HG02981 (cell line): ENCODE measurements around the gene UQCRC1.

Experiments used
- ATAC-seq: cut with Tn5 transposase; IDR thresholded peaks from one replicate; pipeline ENCODE4 v1.9.1; 2021; ENCODE audit warnings: mild to moderate bottlenecking, moderate library complexity; ENCODE audit not compliant: unreplicated experiment

UQCRC1 gene

DNA sequence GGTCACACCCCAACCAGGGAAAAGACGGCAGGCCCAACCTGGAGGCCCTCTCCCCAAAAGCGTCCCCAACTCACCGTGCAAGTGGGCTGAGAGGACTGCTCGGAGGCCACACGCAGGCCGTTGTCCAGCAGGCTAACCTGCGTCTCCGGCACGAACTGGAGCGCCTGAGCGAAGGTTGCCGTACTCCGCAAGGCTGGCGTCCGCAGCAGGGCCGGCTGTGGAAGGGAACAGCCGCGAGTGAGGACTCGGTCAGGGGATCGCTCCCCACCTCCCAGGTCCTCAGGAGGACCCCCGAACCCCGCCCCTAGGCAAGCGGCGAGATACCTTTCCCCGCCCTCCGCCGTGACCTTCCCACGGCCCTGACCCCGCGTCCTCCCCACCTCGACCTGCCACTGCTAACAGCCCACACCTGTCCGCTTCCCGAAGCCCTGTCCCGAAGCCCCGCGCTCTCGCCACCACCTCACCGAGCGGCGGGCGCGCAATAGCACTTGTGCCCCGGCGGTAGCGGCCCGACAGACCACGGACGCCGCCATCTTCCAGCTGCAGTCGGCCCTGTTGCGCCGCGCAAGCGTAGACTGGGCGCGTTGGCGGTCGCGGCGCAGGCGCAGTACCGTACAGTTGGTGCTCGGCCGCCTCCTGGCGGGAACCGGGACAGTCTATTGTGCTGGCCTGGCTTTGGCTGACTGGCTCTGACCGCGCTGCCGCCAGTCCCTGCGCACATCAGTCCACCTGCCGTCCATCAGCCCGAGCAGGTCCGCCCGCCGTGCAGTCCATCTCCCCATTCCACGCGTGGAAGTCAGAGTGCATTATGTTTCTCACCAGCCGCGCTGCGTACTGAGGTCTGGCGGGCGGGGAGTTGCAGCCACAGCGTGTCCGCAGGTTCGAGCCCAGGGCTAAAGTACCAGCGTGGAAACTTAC, at the start of gene UQCRC1:
TSS of gene UQCRC1 (minus strand) at position 559 of the 918 bp plus-strand sequence. CDS start at position 533, 26 bp downstream.
- ATAC-seq, result peak; percentile 96

DNA sequence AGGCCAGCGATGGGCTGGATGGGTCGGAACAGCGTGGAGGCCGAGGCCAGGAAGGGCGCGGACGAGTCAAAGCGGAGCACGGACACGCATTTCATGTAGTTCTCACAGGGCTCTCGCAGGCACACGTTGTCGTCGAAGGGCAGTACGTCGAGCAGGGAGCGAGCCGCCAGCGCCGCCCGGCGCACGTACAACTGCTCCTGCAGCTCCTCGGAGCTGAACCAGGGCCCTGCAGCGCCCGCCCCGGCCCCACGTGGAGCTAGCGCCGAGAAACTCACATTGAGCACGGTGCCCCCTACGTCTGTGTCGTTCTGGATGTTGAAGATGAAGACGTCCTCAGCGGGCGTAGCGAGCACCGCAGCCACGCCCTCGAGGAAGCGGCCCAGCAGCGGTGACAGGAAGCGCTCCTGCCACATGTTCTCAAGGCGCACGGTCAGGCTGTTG, 47.4 kb upstream of the UQCRC1 start:
- ATAC-seq, result no peak

DNA sequence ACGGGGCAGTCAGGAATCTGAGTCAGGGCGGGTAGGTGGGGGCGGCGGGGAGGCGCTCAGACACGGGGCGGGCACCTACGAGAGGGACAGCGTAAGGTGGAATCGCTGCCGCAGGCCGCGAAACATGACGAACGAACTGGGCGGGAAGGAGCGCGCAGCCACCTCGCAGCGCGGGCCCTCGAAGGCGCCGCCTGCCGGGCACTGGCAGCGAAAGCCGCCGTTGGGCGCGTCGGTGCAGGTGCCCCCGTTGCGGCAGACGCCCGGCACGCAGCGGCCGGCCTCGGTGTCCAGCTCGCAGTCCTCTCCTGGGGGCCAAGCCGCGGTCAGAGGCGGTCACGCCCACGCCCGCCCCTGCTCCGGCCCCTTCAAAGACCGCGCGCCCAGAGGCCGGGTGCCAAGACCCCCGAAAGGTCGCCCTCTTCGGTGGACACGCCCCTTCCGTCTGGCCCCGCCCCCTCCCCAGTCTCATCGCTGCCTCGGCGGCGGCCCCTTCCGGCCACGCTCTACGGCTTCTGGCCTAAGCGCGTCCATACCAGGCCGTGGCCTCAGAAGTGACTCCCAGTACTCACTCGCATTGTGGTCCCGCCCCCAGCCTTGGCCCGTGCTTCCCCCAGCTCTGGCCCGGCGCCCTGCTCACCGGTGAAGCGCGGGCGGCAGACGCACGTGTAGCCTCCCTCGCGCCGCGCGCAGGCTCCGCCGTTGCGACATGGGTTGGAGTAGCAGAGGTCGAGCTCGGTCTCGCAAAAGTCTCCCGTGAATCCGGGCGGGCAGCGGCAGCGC, 46.8 kb upstream of the UQCRC1 start:
- ATAC-seq, result peak; percentile 60

DNA sequence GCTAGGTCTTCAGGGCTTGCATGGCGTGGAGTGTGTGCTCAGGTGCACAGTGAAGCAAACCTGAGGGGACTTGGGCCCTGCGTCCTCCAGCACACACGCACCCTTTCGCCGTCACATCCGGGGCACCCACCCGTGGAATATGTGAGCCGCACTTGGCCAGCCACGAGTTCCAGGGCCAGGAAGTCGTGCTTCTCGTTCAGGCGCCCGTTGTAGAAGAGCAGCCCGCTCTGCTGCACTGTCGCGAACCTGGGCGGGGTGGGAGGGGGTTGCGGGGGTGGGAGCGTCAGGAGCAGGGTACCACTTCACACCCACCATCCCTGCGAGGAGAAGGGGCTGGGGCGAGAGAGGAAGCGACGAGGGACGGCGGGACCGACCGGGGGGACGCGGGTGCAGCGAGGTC, 46.2 kb upstream of the UQCRC1 start:
- ATAC-seq, result no peak

DNA sequence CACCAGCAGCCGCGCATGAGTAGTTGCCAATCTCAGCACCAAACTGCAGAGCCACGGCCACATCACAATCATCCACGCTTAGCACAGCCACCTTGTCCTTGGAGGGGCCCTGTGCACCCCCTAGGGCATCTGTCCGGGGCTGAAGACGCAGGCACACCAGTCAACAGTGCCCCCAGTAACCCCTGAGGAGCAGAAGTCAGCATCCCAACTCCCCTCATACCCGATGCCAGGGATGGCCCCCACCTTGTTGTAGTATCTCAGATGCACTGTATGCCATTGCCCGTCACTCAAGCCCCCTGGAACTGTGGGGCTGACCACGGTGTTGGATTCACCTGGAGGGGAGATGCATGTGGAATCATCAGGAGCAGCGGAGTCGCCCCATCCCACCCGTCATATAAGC, 45.6 kb upstream of the UQCRC1 start:
- ATAC-seq, result no peak

DNA sequence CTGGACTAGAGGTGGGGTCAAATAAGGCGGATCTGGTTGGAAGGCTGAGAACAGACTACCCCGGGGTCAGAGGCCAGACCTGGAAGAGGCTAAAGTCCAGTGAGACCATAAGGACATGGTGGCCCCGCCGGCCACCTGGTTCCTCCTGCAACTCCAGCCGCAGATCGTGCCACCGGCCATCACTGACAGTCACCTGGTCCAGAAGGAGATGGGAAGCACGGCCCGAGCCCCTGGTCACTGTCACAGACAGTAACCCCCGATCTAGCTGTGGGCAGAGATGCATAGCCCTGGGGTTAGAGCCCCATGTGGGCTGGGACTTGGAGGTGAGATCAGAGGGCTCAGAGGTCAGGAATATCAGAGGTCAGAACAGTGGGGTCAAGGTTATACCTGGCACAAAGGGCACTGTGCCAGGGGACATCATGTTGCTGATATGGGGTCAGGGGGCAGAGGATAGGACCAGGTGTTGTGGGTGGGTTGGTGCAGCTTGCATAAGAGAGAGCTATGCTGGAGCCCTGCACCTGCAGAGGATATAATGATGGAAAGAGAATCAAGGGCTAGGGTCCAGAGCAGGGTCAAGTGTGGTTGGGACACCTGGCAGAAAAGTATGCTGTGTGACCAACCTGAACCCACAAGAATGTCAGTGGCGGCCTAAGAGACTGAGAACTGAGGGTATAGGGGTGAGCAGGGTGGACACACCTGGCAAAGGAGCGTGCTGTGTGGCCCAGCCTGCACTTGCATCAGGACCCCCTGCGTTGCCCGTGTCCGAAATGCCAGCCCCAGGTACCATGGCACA, 43.7 kb upstream of the UQCRC1 start:
- ATAC-seq, result no peak

DNA sequence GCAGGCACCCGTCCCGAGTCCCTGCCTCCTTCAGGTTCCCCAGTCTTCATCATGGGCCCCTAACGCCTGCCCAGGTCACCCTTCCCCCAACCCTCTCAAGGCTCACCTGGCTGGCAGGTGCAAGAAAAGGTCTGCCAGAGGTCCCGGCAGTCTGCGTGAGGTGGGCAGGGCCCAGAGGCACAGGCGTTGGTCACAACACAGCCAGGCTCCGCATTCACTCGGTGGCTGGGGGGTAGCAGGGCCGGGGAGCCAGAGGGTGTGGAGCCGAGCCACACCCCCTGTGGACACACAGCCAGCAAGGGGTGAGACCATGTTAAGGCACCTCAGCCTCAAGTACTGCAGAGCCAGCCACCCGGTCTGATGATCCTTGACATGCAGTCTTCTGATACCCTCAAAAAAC, 42.3 kb upstream of the UQCRC1 start:
- ATAC-seq, result no peak

DNA sequence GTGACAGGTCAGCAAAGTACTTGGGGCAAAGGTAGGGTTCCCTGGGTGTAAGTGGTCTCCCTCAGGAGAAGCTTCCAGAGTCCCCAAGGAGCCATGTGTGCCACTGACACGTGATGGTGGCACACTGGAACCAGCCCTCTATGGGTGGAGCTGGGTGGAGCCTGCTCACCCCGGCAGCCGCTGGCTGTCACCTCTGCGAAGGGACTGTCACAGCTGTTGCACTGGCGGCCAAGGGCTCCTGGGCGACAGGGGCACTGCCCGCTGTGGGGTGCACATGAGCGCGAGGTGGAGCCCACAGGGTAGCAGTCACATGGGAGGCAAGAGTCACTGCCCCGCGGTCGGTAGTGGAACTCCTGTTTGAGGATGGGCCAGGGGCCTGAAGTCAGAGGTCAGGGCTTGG, 41.3 kb upstream of the UQCRC1 start:
- no peak for ATAC-seq

DNA sequence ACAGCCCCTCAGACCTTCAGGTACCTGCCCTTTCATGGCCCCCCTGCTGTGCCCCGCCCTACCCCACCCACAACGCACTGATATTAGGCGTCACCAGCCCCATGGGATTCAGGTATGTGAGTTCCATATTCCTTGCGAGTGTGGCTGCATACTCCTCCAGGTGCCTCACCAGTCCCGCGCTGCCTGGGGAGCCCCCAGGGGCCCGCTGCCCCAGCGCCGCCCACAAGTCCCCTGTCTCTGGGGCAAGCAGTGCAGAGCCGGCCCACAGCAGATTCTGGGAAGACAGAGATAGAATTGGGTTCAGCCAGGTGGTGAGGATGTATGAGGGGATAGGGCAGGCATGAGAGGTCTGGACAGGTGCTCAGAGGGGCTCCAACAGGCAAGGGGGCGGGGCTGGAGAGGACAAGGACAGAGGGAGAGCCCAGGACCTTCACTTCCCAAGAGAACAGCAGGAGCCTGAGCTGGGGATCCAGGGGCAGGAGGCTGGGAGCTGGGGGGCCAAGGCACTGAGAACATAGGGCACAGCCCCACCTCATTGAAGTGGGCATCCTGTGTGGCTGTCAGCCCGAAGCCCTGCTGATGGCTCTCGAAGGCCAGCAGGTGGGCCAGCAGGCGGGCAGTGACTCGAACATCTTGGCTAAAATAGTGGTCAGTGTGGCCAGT, 38.9 kb upstream of the UQCRC1 start:
- ATAC-seq, result no peak

DNA sequence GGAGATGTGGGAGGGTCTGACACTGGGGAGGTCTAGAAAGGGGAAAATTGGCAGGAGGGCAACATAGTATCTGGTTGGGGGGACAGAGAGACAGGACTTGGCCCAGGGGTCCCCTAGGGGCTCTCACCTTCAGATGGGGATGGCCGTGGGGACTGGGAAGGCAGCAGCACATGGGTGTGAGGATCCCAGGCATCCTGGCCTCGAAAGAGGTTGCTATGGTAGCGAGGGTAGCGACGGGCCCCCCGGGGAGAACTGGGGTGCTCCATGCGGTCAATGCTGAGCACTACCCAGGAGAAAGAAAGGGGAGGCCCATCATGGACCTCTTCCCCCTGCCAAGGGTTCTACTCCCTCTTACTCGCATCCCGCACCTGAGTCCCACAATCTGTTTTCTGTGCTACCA, 38.3 kb upstream of the UQCRC1 start:
- no peak for ATAC-seq

DNA sequence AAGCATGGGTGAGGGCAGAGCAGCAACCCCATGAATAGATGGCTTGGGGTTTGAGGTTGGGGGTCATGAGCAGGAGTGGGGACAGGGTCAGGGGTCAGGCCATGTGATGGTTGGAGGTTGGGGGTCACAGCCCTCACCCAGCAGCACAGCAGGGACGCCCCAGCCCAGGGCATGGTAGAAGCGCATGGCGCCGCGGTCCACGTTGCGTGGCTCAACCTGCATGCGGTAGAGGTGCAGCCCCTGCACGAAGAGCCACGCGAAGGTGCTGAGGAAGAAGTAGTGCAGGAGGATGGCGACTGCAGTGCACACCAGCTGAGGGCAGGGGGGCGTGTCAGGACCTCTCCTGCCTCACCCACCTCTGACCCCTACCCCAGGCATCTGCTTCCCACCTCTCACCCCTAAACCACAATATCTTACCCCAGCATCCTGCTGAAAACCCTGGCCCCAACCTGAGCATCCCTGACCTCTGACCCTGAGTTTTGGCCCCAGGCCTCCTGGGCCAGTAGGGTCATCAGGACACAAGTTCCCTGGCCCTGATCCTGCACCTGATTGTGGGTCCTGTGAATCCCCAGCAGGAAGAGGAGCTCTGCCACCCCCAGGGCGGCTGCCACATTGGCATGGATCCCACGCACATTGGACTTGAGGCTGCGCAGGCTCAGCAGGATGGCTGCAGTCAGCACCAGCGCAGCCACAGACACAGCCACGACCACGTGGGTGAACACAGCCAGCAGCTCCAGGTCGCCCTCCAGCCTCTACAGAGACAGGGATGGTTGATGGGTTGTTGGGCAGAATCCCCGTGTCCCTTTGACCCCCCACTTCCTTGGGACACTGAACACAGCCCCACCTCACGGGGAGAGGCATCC, 35.7 kb upstream of the UQCRC1 start:
- ATAC-seq, result no peak

DNA sequence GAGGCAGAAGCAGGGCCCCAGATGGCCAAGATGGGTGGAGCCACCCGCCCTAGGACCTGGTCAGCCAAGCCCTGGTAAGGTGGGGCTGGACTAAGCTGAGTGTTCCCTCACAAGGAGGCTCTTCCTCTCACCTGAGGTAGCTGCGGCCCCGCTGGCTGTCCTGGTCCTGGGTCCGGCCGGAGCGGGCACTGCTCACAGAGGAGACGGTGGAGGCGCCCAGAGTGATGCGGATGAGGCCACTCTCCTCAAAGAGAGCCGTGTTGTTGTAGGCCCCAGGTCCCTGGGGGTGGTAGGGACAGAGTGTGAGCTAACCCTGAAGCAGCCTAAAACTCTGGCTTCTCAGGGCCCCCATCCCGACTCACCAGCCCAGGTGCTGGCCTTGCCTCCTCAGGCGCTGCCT, 33.2 kb upstream of the UQCRC1 start:
- ATAC-seq, result no peak

DNA sequence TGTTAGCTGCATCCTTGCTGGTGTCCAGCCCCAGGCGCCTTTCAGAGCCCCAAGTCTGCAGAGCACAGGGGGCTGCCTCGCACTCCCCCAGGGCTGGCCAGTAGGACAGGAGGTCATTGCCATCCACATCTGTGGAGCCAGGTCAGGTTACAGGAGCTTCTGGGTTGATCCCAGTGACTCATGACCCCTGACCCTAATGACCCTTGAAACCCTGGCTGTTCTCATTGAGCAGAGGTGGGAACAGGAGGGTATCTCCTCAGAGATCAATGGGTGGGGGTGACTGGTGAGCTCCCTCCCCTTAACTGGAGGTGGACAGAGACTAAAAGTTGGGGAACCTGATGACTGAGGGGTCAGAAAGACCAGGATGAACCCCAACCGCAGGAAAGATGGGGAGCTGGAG, 31.9 kb upstream of the UQCRC1 start:
- ATAC-seq, result no peak

DNA sequence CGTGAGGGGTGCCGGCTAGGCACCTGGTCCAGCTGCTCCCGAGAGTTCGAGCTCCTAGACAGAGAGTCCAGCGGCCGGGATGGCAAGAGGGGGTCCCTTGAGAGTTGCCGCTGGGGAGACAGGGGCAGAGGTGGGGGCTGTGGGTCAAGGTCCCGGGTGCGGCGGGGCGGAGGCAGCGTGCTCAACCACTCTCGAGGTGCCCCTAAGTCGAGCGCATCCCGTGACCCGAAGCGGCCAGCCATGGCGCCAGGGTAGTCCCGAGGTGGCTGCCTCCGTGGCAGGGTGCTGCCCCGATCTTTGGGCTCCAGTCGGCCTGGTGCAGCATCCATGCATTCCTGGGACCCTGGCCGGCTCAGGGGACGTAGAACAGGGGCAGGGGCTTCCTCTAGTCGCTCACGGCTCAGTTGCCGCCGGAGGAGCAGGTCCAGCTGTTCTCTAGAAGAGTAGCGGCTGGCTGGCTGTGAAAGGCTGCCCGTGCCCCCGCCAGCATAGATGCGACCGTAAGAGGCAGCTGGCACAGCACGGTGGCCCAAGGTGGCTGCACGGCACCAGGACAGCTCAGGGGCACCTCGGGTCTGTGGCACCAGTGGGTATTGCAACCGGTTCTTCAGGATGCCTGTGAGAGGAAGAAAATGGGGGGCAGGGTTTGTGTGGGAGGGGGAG, 30.6 kb upstream of the UQCRC1 start:
- ATAC-seq, result no peak

DNA sequence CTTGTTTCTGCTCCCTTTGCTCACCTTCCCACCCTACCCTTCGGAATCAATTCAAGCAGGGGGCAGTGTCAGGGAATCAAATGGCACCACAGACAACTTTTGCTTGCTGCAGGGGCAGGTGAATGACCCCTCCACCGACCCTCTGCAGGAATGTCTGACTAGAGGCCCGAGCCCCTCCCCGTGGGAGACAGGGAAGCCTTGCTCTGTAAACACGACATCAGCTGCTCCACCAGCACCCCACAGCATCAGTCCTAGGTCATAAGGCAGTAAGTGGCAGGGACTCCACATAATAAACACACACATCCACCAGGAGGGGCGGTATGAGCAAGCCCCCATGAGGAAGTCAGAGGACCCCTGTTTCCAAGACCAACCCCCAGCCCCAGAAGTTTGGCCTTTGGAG, 27.9 kb upstream of the UQCRC1 start:
- no peak for ATAC-seq

DNA sequence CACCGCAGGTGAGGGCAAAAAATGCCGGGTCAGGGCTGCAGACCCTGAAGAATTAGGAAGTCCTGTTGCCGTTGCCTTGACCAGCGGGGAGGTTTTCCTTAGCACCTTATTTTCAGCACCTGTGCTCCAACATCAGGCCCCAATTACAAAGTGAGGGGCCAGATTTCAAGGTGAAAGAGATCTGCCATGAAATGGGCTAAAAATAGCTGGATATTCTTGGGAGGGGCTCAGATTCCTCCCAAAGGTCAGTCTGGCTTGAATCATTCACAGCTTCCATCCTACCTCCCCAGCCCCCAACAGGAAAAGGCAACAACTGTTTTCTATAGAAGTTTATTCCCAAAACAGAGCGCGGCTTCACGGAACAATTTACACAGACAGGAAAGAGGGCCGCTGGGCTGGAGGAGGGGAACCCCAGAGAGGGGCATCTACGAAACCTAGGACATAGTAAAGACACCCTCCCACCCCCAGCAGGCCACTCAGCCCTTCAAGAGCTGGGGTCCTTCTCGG, 26.8 kb upstream of the UQCRC1 start:
- no peak for ATAC-seq

DNA sequence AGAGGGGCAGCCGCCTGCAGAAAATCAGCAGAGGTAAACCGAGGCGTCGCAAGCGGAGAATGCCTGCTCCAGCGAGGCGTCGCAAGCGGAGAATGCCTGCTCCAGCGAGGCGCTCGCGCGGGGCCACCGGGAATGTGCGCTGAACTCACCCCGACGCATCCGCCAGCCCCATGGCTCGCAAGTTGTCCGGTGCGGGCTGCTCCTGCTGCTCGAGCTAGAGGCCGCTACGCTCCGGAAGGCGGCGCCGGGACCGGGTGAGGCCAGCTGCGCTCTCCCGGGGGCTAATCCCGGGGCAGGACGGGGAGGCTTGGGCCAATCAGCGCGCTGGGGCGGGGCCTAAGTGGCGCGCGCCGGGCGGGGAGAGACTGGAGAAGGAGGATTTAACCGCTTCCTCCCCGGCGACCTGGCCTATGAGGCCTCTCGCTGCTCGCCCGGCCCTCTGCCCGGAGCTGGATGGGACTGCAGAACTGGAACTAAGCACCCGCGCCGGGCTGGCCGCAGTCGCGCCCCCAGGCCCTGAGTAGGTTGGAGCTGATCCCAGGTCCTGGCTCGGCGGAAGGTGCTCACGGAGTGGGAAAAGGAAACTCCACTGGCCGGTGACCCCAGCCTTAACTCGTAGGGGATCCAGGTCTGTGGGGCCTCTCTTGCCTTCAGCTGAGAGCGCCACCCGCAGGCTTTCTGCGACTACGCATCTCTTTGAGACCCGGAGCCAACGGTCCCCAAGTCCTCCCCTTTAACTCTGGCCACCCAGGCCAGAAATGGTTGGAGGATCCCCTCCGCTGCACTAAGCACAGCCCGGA, 26.0 kb upstream of the UQCRC1 start, which contains the start of gene SLC26A6:
TSS of gene SLC26A6 (minus strand) at position 240 of the 800 bp plus-strand sequence. CDS start at position 172, 68 bp downstream.
- peak; percentile 86 for ATAC-seq

DNA sequence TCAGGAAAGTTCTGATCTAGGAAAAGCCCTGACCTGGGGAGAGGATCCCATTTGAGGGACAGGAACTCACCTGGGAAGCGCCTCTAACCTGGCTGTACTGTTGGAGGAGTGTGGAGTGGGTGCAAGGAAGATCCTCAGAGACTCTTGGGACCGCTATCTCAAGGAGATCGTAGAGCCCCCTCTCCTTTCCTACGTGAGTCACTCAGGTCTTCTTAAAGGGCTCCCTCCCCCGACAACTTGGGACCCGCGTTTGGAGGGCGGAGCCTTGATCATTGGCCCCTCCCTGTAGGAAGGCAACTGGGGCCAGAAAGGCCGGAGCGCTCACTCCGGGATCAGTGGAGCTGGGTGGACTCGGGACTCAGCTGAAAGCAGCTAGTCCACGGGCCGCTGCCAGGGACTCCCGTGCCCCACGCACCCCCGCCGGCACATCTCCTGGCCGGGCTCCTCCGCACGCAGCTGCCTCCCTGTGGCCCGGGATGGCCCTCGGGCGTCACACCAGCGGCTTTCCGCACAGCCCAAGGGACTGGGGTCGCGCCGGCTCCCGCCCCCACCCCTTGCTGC, 25.3 kb upstream of the UQCRC1 start:
- peak; percentile 19 for ATAC-seq
